8988T (cell line): ENCODE data around the gene ARRDC1.
"Not testable (repeated sequence)": the region's sequence is repeated elsewhere in the genome, so short reads cannot be mapped to it uniquely, and the experiment has no call there.

ENCODE experiments used
- DNase-seq: peaks from one replicate; pipeline ENCODE4 v3.0.0; 2011

Gene ARRDC1, protein sequence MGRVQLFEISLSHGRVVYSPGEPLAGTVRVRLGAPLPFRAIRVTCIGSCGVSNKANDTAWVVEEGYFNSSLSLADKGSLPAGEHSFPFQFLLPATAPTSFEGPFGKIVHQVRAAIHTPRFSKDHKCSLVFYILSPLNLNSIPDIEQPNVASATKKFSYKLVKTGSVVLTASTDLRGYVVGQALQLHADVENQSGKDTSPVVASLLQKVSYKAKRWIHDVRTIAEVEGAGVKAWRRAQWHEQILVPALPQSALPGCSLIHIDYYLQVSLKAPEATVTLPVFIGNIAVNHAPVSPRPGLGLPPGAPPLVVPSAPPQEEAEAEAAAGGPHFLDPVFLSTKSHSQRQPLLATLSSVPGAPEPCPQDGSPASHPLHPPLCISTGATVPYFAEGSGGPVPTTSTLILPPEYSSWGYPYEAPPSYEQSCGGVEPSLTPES

DNA sequence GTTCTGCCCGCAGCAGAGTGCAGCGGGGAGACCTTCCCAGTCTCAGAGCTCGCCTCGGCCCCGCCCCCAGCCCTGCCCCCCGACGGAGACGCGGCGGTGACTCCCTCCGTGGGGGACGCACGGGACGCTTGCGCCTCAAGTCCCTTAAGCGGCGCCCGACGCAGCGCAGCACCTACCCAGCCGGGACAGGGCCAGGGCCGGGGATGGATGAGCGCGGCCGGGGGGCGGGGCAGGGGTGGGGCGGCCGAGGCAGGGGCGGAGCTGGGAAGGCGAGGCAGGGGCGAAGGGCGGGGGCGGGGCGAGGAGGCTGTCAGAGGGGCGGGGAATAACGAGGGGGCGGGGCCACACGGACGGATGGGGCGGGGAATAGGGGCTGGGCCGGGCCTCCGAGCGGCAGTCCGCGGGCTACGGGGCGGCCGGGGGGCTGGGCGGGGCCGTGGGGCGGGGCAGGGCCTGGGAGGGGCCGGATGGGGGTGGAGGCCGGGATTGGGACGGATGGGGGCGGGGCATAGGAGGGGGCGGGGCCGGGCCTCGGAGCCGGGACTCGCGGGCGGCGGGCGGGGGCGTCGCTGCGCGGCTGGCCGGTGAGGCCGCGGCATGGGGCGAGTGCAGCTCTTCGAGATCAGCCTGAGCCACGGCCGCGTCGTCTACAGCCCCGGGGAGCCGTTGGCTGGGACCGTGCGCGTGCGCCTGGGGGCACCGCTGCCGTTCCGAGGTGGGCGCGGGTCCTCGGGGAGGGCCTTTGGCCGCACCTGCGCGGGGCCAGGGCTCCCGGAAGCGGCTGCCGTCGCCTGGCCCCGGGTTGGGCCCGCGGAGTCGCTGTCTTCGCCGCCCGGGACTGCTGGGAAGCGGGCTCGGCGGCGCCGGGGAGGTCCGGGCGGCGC is at the start of gene ARRDC1:
Gene ARRDC1 (plus strand): TSS at position 566 of the 884 bp plus-strand sequence. CDS start 32 bp downstream, at position 598.
- DNase-seq, result peak; percentile 83

DNA sequence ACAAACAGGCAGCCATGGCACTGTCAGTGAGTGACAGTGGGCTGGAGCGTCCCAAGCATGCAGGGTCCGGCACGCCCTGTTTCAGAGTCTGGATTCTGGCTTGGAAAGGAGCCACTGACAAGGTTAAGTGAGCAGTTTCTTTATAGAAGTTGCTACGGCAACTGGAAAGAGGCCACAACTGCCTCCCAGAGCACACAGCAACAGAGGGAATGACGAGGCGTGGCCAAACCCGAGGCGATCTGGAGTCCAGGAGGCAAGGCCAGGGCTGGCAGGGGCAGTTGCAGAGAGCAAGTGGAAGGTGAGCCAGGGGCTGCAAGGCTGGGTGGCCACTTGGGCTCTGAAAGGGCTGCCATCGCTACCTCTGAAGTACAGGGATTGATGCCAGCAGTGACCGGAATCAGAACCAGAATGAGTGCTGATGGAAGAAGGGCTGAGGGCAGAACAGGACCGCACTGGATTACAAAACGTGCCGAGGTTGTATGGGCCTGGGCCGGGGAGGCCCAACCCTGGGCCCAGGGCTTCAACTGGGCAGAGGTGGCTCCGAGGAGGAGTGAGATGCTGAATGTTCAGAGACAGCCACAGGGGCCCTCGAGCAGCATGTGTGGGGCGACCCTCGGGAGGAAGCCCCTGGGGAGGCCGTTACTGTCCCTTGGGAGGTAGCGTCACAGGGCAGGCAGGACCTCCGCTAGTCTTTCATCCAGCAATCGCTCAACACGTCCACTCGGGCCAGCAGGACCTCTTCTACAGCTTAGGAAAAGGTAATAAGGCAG is 49.2 kb upstream of the ARRDC1 start:
- no peak for DNase-seq

DNA sequence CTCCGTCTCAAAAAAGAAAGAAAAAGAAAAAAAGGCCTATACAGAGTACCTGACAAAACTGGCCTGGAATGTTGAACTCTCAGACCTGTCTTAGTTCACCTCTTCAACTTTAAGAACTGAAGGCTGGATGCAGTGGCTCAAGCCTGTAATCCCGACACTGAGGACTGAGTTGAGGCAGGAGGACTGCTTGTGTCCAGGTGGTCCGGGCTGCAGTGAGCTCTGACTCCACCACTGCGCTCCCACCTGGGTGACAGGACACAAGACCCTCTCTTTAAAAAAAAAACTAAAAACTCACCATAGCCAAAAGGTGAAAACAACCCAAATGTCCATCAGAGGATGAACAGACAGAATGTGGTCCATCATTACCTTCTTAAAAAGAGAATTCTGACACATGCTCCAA is 47.4 kb upstream of the ARRDC1 start:
- DNase-seq, result no peak

DNA sequence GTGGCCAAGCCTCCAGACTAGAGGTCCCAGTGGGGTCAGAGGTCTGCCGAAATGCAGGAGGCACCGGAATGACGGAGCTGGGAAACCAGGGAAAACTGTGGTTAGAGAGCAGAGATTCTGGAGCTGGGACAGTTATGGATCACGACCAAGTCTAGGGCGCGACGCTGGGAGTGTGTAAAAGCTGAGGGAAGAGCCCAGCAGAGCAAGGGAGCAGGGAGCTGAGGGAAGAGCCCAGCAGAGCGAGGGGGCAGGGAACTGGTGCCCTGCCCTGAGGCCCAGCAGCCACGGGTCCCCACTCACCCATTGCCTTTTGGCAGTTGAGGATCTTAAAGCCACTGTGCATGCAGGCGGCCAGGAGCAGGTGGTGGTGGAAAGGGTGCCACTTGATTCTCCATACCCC is 41.4 kb upstream of the ARRDC1 start:
- no peak for DNase-seq

DNA sequence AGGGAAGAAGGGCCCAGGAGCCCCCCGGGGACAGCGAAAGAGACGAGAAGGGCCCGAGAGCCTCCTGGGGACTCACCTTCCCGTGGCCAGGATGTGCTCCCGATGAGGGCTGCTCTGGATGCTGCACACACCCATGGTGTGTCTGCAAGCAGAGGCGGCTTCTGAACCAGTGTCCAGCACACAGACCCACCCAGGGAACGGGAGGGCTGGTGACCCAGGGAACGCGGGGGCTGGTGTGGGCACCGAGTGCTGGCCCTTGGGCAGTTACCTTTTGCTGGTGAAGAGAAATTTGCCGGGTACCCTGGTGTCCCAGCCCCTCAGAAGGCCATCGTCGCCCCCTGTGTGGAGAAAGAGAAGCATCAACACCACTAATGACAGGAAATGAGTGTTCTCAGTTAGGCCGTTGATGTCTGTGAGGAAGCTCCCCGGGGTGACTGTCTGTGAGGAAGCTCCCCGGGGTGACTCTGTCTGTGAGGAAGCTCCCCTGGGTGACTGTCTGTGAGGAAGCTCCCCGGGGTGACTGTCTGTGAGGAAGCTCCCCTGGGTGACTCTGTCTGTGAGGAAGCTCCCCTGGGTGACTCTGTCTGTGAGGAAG is 40.6 kb upstream of the ARRDC1 start:
- no peak for DNase-seq

DNA sequence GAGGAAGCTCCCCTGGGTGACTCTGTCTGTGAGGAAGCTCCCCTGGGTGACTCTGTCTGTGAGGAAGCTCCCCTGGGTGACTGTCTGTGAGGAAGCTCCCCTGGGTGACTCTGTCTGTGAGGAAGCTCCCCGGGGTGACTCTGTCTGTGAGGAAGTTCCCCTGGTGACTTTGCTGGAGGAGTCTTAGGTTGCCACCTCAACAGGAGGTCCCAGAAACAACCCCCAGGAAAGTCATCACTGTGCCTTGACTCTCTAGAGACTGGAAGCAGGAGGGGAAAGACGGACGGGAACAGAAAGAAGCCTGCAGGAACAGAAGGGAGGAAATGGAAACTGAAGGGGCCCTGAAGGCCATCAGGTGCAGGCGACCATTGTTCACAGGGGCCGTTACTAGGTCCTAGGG is 37.0 kb upstream of the ARRDC1 start:
- DNase-seq, result not testable (repeated sequence)

DNA sequence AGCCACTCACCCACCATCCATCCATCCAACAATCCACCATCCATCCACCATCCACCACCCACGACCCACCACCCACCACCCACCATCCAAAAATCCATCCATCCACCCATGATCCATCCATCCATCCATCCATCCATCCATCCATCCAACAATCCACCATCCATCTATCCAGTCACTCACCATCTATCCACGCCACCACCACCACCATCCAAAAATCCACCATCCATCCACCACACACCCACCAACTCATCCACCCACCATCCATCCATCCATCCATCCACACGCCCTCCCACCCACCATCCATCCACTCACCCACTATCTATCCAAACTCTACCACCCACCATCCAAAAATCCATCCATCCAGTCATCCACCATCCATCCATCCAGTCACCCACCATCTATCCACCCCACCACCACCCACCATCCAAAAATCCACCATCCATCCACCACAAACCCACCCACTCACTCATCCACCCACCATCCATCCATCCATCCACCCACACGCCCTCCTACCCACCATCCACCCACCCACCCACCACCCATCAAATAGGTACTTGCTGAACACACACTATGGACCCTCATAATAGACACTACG is 35.8 kb upstream of the ARRDC1 start:
- no peak for DNase-seq

DNA sequence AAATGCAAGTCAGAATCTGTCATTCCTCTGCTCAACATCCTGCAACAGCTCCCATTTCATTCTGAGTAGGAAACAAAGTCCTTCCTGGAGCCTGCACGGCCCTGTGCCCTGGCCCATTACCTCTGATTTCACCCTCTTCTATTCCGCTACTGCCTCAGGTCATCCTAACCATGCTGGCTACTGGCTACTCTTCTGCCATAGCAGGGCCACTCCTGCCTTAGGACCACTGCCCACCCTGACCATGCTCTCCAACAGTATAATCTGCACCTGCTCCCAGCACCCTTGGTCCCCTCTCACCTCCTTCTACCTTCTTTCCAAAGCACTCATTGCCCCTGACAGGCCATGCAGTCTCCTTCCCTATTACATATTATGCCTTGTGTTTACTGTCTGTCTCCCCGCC is 34.9 kb upstream of the ARRDC1 start:
- DNase-seq, result no peak

DNA sequence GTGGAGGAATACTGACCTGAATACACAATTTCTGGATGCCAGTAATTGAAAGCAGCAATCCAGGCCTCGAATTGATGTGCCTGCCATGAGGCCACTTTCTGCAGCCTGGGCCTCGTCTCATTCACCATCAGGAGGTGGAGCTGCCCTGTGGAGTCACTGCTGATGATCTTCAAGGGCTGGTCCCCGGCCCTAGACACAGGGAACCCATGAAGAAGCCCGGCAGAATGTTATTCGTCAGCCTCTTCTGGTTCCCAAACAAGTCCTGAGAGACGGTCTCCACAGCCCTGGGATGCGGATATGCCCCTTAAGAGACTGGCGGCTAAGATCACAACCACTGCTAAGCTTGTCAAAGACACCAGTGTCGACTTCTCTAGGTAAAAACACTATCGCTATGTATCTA is 31.3 kb upstream of the ARRDC1 start:
- no peak for DNase-seq

DNA sequence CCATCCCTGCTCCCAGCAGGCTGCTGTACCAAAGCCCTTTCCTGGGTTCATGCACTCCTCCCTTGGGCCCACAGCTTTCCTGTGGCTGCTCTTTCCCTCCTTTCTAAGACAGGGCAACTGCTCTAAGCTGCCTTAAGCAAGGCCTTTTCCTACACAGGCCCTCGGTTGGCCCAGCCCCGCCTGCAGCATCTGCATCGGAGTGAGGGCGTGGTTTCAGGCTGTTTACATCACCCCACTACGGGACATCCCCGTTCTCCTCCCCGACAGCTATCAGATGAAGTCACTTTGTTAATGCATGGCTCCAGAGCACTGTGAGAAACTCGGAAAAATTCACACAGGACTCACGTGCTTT is 30.1 kb upstream of the ARRDC1 start:
- no peak for DNase-seq

DNA sequence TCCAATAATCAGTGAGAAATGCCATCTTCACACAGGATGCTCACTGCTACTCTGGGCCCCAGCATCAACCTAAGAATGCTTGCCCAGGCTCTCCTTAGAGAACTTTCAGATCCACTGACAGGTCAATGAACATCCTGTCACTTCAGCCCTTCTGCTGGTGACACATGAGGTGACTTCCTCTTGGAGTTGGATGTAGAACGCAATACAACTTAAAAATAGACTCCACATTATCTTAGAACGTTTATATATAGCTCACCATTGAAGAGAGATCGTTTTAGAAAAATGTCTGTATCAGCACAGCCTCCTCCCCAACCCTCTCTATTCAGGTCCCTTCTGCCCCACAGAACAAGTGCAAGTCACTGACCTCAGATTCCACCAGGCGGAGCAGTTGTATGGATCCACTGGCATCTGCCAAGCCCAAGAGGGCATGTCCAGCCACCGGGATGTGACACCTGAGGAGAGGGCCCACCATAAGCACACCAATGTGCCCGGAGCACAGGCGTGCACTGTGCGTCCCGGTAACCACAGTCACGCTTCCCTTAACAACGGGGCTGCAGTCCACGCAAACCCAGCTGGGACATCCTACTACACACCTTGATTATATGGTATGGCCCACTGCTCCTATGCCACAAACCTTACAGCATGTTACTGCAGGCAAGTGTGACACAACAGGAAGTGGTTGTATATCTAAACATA is 29.6 kb upstream of the ARRDC1 start:
- DNase-seq, result peak; percentile 60

DNA sequence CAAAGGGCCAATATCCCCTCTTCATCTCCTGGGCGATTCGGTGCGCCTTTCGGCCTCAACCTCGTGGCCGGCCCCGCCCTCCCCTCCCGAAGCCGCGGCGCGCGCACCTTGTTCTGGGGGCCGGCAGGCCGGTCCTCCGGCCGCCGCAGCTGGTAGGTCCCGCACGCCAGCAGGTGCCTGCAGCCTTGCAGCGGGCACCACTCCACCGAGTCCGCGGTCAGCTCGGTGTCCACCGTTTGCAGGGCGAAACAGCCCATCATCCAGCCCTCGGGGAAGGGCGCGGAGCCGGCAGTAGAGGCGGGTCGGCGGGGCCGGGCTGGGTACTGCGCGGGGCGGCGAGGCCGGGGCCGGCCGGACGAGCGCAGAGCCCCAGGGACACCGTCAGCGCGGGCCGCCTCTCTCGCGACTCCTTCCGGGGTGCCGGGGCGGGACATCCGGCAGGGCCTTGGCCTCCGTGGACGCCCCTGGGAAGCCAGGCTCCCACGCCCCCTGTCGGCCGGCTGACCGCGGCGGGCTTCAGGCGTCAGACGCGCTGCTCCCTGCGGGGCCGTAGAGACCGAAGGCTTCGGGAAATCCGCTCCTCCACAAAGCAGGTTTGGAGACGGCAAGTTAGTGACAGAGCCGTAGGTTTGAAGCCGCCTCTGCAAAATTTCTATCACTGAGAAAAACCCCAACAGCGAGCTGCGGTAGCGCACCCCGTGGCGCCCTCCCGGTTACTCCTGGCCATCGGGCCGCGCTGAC is 26.8 kb upstream of the ARRDC1 start, which contains the start of gene DPH7:
Gene DPH7 (minus strand): TSS at position 408 of the 741 bp plus-strand sequence. CDS start 148 bp downstream, at position 260.
- peak; percentile 96 for DNase-seq

DNA sequence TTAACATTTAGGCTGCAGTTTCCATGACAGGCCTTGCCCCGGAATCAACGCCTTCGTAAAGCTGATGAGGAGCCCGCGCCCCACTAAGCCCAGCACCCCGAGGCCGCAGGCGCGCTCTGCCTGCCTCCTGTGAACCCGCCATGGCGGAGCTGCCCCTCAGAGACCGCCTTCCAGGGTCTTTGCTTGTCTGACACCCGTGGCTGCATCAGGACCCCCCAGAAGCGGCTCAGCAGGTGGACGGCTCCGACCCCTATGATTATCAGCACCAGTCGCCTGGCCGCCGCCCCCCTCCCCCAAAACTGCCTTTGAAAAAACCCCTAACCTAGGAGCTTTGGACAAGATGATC is 26.3 kb upstream of the ARRDC1 start:
- no peak for DNase-seq

DNA sequence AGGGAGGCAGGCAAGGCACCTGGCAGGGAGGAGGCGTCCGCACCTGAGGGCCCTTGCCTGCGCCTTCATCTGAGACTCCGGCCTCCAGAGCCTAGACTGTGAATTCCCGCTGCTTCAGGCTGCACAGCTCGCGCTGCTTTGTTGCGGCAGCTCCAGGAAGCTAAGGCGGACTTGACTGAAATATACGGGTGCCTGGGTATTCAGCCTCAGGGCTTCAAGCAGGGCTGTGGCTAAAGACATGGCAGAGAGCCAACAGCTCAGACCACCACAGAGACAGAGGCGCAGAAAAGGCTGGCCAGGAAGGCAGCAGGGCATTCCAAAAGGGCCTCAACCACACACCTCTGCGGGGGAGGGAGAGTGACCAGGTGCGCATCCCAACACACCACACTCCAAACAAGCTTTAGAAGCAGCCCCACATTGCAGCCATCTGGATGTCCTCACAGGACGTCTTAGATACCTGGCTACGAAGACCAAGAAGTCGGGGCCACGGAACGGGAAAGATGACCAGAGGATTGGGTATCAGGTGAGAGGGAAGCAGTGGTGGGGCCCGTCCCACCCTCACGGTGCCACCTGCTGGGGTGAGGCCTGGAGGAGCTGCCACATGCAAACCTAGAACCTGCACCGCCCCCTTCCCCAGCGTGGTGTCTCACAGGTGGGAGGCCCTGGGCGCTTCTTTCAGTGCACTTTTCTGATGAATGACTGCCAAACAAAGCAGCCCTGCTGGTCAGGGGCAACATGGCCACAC is 25.1 kb upstream of the ARRDC1 start:
- DNase-seq, result no peak

DNA sequence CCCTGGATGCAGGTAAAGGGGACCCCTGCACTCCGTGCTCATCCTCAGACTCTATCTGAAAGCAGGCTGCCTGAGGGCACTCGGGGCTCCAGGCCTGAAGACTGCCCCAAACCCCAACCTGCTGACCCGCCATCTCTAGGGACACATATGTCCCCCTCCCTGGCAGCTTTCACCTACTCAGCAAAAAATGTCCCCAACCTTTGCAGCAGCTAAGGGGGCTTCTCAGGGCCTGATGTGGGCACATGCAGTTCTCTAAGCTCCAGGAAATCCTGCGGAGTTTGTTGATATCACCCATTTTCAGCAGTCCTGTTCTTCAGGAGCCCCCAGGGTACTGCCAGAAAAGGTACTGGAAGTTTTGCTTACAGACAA is 24.5 kb upstream of the ARRDC1 start:
- DNase-seq, result no peak

DNA sequence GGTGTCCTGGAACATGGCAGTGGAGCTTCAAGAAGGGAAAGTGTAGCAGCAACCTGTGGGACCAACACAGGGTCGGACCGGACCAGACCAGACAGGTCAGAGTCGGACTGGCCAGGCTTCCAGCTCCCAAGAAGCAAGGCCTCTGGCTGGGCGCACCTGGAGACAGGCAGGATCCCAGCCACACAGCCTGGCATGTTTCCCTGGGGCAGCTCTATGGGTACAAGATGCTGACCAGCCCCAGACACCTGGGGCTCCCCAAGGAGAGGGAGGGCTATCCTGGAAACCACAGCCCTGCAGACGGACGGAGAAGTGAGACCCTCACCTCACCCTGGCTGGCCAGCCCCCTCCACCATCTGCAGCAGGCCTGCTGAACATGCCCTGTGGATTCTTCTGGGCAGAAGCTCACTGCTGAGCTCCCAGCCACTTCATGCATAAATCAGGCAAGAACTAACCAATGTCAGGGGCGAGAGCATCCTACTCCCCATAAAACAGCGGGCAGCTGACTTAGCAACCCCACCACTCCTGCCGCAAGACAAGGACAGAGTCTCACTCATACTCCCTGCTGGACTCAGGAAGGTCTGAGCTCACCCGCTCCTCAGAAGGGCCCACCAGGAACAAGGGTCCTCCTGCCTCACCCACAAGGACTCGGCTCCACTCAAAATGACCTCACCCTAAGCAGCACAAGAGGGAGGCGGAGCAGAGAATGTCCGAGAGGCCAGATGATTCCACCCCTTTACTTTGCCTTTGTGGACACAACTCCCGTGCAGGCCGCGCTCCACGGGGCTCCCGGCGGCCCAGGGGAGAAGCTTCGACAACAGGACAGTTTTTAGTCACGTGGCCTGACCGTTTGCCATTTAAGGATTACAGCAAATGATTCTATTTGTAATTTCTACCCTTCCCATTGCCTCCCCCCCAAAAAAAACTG is 23.9 kb upstream of the ARRDC1 start:
- DNase-seq, result no peak

DNA sequence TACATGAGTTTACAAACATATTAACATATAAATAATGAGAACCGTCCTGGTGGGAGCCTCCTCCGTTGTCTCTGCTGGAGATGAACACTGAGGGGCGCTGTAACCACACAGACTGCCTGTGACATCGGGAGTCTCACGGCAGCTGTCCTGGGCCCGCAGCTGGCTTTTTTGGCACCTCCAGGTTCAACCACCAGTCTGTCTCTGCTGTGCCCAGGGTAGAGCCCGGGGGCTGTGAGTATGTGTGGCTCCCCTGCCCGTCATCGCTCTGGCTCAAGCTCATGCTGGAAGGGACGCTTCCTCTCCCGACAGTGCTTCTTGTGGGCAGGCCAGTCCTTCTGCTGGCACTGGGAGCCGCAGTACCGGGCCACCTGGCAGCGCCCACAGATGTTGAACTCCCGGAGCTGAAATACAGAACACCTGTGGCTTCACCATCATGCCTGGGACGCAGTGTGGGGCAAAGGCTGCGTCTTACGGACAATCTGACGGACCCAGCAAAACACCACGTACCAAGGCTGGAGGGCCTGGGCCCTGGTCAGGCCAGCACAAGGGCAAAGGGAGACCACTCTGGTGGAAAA is 23.1 kb upstream of the ARRDC1 start:
- DNase-seq, result peak; percentile 70

DNA sequence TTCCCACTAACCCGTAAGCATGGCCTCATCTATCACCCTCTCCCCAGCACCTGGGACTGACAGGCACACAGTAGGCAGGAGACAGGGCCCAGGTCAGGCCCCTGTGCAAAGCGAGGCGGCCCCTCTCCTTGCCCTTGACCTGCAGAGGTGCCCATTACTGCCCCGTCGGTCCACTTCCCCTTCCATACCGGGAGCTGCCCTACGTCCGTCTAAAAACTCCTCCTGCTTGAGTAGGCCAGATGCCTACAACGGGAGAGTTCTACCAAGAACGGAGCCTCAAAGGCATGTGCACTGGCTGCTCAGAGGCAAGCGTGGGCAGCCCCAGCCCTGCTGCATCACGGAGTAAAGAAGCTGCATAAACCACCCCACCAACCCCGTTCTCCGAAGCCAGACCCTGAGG is 22.1 kb upstream of the ARRDC1 start:
- DNase-seq, result no peak

DNA sequence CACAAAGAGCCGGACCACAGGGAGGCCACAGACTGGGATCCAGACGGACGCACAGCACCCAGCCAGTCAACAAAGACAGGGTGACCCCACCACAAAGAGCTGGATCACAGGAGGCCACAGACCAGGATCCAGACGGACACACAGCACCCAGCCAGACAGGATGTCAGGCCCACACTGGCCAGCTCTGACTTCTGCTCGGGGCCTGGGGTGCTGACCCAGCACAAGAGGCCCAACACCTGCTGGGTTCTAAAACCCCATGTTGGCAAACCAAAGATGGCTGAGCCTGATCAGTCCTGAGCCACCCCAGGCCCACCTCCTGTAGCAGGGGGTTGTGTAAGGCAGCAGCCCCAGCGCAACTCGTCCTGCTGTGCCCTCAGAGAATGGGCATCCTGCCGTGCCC is 21.5 kb upstream of the ARRDC1 start:
- no peak for DNase-seq
